Ishikawa (cell line): ENCODE measurements around the gene PDZD2.
A peak's percentile ranks its signal among the peaks of the same experiment; 100 is the strongest.

ENCODE experiments used
- CEBPB ChIP-seq: IDR thresholded peaks from 2 replicates; pipeline ENCODE4 v1.6.1; 2012
- CREB1 ChIP-seq: IDR thresholded peaks from 2 replicates; pipeline ENCODE4 v1.6.1; 2012; ENCODE audit warnings: low read depth
- EGR1 ChIP-seq: IDR thresholded peaks from 2 replicates; pipeline ENCODE4 v1.6.1; 2012
- EP300 ChIP-seq: IDR thresholded peaks from 2 replicates; pipeline ENCODE4 v1.6.1; 2012; ENCODE audit warnings: borderline replicate concordance
- FOXM1 ChIP-seq: IDR thresholded peaks from 2 replicates; pipeline ENCODE4 v1.6.1; 2012; ENCODE audit warnings: low read depth, borderline replicate concordance
- NFIC ChIP-seq: IDR thresholded peaks from 2 replicates; pipeline ENCODE4 v1.6.1; 2012
- RAD21 ChIP-seq: IDR thresholded peaks from 2 replicates; pipeline ENCODE4 v1.6.1; 2012; ENCODE audit warnings: low read depth
- TAF1 ChIP-seq: IDR thresholded peaks from 2 replicates; pipeline ENCODE4 v1.6.1; 2012; ENCODE audit warnings: low read depth, mild to moderate bottlenecking
- TCF12 ChIP-seq: IDR thresholded peaks from 2 replicates; pipeline ENCODE4 v1.6.1; 2012; ENCODE audit warnings: low read depth
- TEAD4 ChIP-seq: IDR thresholded peaks from 2 replicates; pipeline ENCODE4 v1.6.1; 2012
- YY1 ChIP-seq: IDR thresholded peaks from 2 replicates; pipeline ENCODE4 v1.6.1; 2012; ENCODE audit warnings: low read depth
- ZBTB7A ChIP-seq: IDR thresholded peaks from 2 replicates; pipeline ENCODE4 v1.6.1; 2012; ENCODE audit warnings: low read depth
- TF ChIP-seq, protein P1 (sequence below): IDR thresholded peaks from 2 replicates; pipeline ENCODE4 v1.6.1; 2012
- TF ChIP-seq, protein P2 (sequence below): IDR thresholded peaks from 2 replicates; pipeline ENCODE4 v1.6.1; 2012; ENCODE audit warnings: low read depth, mild to moderate bottlenecking
- TF ChIP-seq, protein P3 (sequence below): IDR thresholded peaks from 2 replicates; pipeline ENCODE4 v1.6.1; 2012

PDZD2 gene

DNA sequence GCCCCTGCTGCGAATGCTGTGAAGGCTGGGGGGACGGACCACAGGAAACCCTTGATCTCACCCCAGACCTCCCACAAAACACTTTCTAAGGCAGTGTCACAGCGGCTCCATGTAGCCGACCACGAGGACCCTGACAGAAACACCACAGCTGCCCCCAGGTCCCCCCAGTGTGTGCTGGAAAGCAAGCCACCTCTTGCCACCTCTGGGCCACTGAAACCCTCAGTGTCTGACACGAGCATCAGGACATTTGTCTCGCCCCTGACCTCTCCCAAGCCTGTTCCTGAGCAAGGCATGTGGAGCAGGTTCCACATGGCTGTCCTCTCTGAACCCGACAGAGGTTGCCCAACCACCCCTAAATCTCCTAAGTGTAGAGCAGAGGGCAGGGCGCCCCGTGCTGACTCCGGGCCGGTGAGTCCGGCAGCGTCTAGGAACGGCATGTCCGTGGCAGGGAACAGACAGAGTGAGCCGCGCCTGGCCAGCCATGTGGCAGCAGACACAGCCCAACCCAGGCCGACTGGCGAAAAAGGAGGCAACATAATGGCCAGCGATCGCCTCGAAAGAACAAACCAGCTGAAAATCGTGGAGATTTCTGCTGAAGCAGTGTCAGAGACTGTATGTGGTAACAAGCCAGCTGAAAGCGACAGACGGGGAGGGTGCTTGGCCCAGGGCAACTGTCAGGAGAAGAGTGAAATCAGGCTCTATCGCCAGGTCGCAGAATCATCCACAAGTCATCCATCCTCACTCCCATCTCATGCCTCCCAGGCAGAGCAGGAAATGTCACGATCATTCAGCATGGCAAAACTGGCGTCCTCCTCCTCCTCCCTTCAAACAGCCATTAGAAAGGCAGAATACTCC is 450.4 kb downstream of the PDZD2 start:
- TF ChIP-seq CREB1 = no peak
- TF ChIP-seq TCF12 = no peak
- TF ChIP-seq EP300 = no peak
- TF ChIP-seq, protein P1, sequence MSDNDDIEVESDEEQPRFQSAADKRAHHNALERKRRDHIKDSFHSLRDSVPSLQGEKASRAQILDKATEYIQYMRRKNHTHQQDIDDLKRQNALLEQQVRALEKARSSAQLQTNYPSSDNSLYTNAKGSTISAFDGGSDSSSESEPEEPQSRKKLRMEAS = no peak

DNA sequence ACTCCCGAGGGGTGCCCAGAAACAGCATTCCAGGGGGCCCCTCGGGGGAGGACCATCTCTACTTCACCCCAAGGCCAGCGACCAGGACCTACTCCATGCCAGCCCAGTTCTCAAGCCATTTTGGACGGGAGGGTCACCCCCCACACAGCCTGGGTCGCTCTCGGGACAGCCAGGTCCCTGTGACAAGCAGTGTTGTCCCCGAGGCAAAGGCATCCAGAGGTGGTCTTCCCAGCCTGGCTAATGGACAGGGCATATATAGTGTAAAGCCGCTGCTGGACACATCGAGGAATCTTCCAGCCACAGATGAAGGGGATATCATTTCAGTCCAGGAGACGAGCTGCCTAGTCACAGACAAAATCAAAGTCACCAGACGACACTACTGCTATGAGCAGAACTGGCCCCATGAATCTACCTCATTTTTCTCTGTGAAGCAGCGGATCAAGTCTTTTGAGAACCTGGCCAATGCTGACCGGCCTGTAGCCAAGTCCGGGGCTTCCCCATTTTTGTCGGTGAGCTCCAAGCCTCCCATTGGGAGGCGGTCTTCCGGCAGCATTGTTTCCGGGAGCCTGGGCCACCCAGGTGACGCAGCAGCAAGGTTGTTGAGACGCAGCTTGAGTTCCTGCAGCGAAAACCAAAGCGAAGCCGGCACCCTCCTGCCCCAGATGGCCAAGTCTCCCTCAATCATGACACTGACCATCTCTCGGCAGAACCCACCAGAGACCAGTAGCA is 451.3 kb downstream of the PDZD2 start:
- no peak for TF ChIP-seq CREB1
- TF ChIP-seq NFIC = no peak
- no peak for TF ChIP-seq EGR1
- no peak for TF ChIP-seq TCF12
- no peak for TF ChIP-seq ZBTB7A
- TF ChIP-seq CEBPB = no peak
- no peak for TF ChIP-seq YY1
- no peak for TF ChIP-seq EP300
- no peak for TF ChIP-seq FOXM1
- TF ChIP-seq, protein P1 = no peak
- no peak for TF ChIP-seq TEAD4
- no peak for TF ChIP-seq RAD21
- TF ChIP-seq, protein P2, sequence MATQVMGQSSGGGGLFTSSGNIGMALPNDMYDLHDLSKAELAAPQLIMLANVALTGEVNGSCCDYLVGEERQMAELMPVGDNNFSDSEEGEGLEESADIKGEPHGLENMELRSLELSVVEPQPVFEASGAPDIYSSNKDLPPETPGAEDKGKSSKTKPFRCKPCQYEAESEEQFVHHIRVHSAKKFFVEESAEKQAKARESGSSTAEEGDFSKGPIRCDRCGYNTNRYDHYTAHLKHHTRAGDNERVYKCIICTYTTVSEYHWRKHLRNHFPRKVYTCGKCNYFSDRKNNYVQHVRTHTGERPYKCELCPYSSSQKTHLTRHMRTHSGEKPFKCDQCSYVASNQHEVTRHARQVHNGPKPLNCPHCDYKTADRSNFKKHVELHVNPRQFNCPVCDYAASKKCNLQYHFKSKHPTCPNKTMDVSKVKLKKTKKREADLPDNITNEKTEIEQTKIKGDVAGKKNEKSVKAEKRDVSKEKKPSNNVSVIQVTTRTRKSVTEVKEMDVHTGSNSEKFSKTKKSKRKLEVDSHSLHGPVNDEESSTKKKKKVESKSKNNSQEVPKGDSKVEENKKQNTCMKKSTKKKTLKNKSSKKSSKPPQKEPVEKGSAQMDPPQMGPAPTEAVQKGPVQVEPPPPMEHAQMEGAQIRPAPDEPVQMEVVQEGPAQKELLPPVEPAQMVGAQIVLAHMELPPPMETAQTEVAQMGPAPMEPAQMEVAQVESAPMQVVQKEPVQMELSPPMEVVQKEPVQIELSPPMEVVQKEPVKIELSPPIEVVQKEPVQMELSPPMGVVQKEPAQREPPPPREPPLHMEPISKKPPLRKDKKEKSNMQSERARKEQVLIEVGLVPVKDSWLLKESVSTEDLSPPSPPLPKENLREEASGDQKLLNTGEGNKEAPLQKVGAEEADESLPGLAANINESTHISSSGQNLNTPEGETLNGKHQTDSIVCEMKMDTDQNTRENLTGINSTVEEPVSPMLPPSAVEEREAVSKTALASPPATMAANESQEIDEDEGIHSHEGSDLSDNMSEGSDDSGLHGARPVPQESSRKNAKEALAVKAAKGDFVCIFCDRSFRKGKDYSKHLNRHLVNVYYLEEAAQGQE = no peak
- TF ChIP-seq TAF1 = no peak
- TF ChIP-seq, protein P3, sequence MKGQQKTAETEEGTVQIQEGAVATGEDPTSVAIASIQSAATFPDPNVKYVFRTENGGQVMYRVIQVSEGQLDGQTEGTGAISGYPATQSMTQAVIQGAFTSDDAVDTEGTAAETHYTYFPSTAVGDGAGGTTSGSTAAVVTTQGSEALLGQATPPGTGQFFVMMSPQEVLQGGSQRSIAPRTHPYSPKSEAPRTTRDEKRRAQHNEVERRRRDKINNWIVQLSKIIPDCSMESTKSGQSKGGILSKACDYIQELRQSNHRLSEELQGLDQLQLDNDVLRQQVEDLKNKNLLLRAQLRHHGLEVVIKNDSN = no peak

DNA sequence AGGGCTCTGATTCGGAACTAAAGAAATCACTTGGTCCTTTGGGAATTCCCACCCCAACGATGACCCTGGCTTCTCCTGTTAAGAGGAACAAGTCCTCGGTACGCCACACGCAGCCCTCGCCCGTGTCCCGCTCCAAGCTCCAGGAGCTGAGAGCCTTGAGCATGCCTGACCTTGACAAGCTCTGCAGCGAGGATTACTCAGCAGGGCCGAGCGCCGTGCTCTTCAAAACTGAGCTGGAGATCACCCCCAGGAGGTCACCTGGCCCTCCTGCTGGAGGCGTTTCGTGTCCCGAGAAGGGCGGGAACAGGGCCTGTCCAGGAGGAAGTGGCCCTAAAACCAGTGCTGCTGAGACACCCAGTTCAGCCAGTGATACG is 451.8 kb downstream of the PDZD2 start:
- no peak for TF ChIP-seq RAD21
- no peak for TF ChIP-seq NFIC
- TF ChIP-seq, protein P1 = no peak
- no peak for TF ChIP-seq TEAD4
- no peak for TF ChIP-seq CREB1
- TF ChIP-seq TAF1 = no peak
- no peak for TF ChIP-seq EGR1
- TF ChIP-seq, protein P3 = no peak
- no peak for TF ChIP-seq CEBPB
- TF ChIP-seq YY1 = no peak
- TF ChIP-seq EP300 = no peak
- no peak for TF ChIP-seq ZBTB7A
- no peak for TF ChIP-seq FOXM1
- no peak for TF ChIP-seq TCF12
- TF ChIP-seq, protein P2 = no peak

DNA sequence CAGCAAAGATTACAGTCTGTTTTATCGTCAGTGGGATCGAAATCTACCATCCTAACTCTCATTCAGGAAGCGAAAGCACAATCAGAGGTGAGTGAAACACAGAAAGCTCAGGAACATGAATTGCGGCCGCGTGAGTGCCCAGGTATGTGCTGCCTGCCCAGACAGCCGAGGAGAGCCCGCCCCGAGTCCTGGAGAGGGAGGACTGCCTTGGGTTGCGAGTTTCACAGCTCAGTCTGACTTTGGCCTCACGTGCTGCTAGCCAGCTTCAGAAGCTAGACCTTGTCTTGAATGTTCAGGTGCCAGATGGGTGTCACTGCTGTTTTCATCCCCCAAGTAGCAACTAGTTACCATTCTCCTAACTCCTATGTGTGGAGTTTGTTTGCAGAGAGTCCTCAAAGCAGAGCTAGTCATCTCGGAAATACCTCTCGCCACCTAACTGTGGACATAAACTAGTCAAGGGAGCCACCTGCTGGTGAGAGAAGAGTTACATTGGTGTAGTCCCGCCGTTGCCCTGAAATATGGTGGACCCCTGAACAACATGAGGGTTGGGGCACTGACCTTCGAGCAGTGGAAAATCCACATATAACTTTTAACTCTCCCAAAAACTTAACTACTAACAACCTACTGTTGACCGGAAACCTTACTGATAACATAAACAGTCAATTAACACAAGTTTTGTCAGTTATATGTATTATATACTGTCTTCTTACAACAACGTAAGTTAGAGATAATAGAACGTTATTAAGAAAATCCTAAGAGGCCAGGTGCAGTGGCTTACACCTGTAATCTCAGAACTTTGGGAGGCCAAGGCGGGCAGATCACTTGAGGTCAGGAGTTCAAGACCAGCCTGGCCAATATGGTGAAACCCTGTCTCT is 454.2 kb downstream of the PDZD2 start:
- TF ChIP-seq, protein P3 = no peak
- TF ChIP-seq RAD21 = peak; percentile 76

DNA sequence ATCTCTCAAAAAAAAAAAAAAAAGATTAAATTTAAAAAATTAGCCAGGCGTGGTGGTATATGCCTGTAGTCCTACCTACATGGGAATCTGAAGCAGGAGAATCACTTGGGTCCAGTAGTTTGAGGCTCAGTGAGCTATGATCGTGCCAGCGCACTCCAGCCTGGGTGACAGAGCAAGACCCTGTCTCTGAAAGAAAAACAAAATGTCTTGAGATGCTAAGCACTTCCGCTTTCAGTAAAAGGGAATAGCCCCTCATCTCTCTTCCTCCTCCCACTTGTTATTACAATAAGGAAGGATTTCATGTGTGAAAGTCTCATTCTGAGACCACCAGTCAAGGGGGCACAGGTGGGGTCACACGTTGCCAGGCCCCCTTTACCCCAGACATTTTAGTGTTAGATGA is 455.8 kb downstream of the PDZD2 start:
- TF ChIP-seq ZBTB7A = no peak
- TF ChIP-seq FOXM1 = no peak
- no peak for TF ChIP-seq NFIC
- TF ChIP-seq EP300 = no peak
- TF ChIP-seq TCF12 = no peak
- TF ChIP-seq TEAD4 = no peak
- TF ChIP-seq RAD21 = no peak
- TF ChIP-seq, protein P3 = no peak
- TF ChIP-seq CEBPB = no peak
- TF ChIP-seq, protein P1 = no peak
